Heart right ventricle (tissue), 16 donors: Measurements from ENCODE around the gene NANOS3. TPM values are rescaled to one million over a fixed set of nuclear protein-coding genes. Genes with fewer than 3 reads are reported as not detected.

Experiments
- ATAC-seq, 8 donors: fragments of 200-7000 bp; cut with Tn5 transposase; one replicate each; pipeline ENCODE4 v1.9.1; 2020; ENCODE audit warnings: mild to moderate bottlenecking in 8 of 8, moderate library complexity in 8 of 8, moderate number of reproducible peaks in 1 of 8
- DNase-seq, 2 donors: peaks; one replicate each; pipeline ENCODE4 v3.0.0-alpha.2; 2020
- H3K27ac ChIP-seq, 10 donors: fragments of 200-600 bp; sonication (generic) in 2 of 10; one replicate each; pipeline versions ENCODE4 v1.5.0 to v1.8.0; 2020 to 2022; ENCODE audit warnings: mild to moderate bottlenecking in 3 of 10
- H3K27me3 ChIP-seq, 7 donors: fragments of 200-600 bp; one replicate each; pipeline ENCODE4 v1.8.0; 2021 to 2022; ENCODE audit warnings: mild to moderate bottlenecking in 2 of 7
- H3K36me3 ChIP-seq, 9 donors: fragments of 200-600 bp; sonication (generic) in 1 of 9; one replicate each; pipeline versions ENCODE4 v1.5.0 to v1.8.0; 2020 to 2022; ENCODE audit warnings: mild to moderate bottlenecking in 2 of 9
- H3K4me1 ChIP-seq, 9 donors: fragments of 200-600 bp; sonication (generic) in 1 of 9; one replicate each; pipeline versions ENCODE4 v1.5.0 to v1.8.0; 2020 to 2022; ENCODE audit warnings: mild to moderate bottlenecking in 4 of 9
- H3K4me3 ChIP-seq, 10 donors: fragments of 200-600 bp; sonication (generic) in 2 of 10; one replicate each; pipeline versions ENCODE4 v1.5.0 to v1.8.0; 2020 to 2022; ENCODE audit warnings: mild to moderate bottlenecking in 7 of 10, moderate library complexity in 2 of 10
- H3K9me3 ChIP-seq, 11 donors: fragments of 200-600 bp in 10 of 11; sonication (generic) in 2 of 11; one replicate each; pipeline versions ENCODE4 v1.5.0 to v1.8.0; 2013 to 2022; ENCODE audit warnings: mild to moderate bottlenecking in 2 of 11, control low read depth in 1 of 11, moderate library complexity in 1 of 11
- CTCF ChIP-seq, 9 donors: fragments of 200-600 bp; sonication (generic) in 2 of 9; IDR thresholded peaks; one replicate each; pipeline versions ENCODE4 v1.5.0 to v1.8.0; 2021 to 2022; ENCODE audit warnings: antibody characterized with exemption in 9 of 9, mild to moderate bottlenecking in 5 of 9, moderate library complexity in 1 of 9
- WGBS, 2 donors: extraction: QIAGEN DNeasy Blood & Tissue Kit; methylation state at CpG; one replicate each; pipeline ENCODE4 v1.1.7; 2013; ENCODE audit warnings: inconsistent platforms in 1 of 2; 5-methylcytosine and 5-hydroxymethylcytosine counted together
- intact Hi-C, 10 donors: fragments of 100-400 bp; cut with DNase I; formaldehyde crosslinking; loops; one replicate each; pipeline versions ENCODE4 v1.11.1 to v1.14.2; 2022
- polyA plus RNA-seq, 2 donors: library from polyadenylated mRNA; stranded (reverse); fragments of 200-250 nt; gene quantifications; one replicate each; pipeline ENCODE4 v1.2.3, GENCODE V29; 2013
- total RNA-seq, 10 donors: library from RNA; stranded (reverse); fragmentation: NEBNext Ultra II Directional in 3 of 10; extraction: Animal tissue kit (Norgen Biotek cat#: 25700) in 3 of 10; gene quantifications; one replicate each; pipeline versions ENCODE4 v1.2.1 to v1.2.4, GENCODE V29; 2021 to 2023
- donor health status: Arrhythmogenic right ventricular cardiomyopathy.
- donor health status: ischemic (EF 13 %, LVEDD 7.1; RV severe dilation, severe dysfunction).
- donor health status: healthy with polysubstance abuse.
- donor health status: DM: no; HTN: yes; CAD: no.
- donor health status: DM: no; HTN: no; CAD: no.
- donor health status: ischemic (EF 25% LVEDD 6.9; RV normal size, moderate dysfunction).
- donor health status: ischemic (EF 25% LVEDD 5.7; RV mildly dilated, moderate dysfunction).
- donor health status: healthy.
- donor health status: DM: yes; HTN: yes; CAD: no.
- donor health status: Ischemic cardiomyopathy.
- donor health status: ischemic (EF 35%, LVEDD 5.7; RV mildly dilated, moderate dysfunction).
- donor health status: nonischemic (EF 11% LVEDD 7.7; RV severe dilation, severe dysfunction).
- donor health status: DM: yes; HTN: yes; CAD: no.
- donor health status: PGD.
- donor health status: ischemic (EF 29% LVEDD 5.4; RV normal size, mild dysfunction).
- donor health status: nonischemic (EF 23%, LVEDD 6.1; RV moderate dilation, normal function).

NANOS3 gene
- total and polyA plus RNA-seq, 12 donors: 0.37 to 2.9 (median 0.98) TPM; not detected in 4

GRCh38 chr19:13908674-13909073 is 31.7 kb downstream of the NANOS3 start:
- intact Hi-C loops: no loop called here
- DNase-seq: no peak
- H3K36me3 ChIP-seq: peaks cover 5 to 55% (median 24%) of the 10 kb centered on the region in 9 donors
- H3K4me1 ChIP-seq: peaks cover 0 to 25% (median 16%) of the 10 kb centered on the region in 9 donors
- H3K4me3 ChIP-seq: no peak overlapping the region
- no peaks in the 10 kb centered on the region for H3K9me3 ChIP-seq
- WGBS, 2 donors: 89 to 91% methylated on average over 8 of the region's 8 CpGs
- H3K27ac ChIP-seq: no peak overlapping the region
- ATAC-seq: no peak
- TF ChIP-seq CTCF (IDR thresholded peaks at IDR 0.05): no peak
- H3K27me3 ChIP-seq: no peaks in the 10 kb centered on the region

GRCh38 chr19:13909430-13909829 is 32.5 kb downstream of the NANOS3 start:
- peaks cover 5 to 62% (median 30%) of the 10 kb centered on the region in 9 donors for H3K36me3 ChIP-seq
- H3K4me3 ChIP-seq: no peak overlapping the region
- no peaks in the 10 kb centered on the region for H3K27me3 ChIP-seq
- intact Hi-C loops: no loop called here
- peaks cover 0 to 25% (median 16%) of the 10 kb centered on the region in 9 donors for H3K4me1 ChIP-seq
- no peaks in the 10 kb centered on the region for H3K9me3 ChIP-seq
- 96 to 100% methylated on average over 2 of the region's 2 CpGs for WGBS, 2 donors
- TF ChIP-seq CTCF (IDR thresholded peaks at IDR 0.05): no peak
- ATAC-seq (no peak), DNase-seq (no peak)
- no peak overlapping the region for H3K27ac ChIP-seq

GRCh38 chr19:13913352-13913751 is 36.4 kb downstream of the NANOS3 start:
- 93 to 97% methylated on average over 17 of the region's 17 CpGs for WGBS, 2 donors
- ATAC-seq (no peak), DNase-seq (no peak)
- peaks cover 5 to 100% (median 47%) of the 10 kb centered on the region in 9 donors for H3K36me3 ChIP-seq
- H3K9me3 ChIP-seq: no peaks in the 10 kb centered on the region
- H3K4me3 ChIP-seq: no peak overlapping the region
- no peak for TF ChIP-seq CTCF (IDR thresholded peaks at IDR 0.05)
- intact Hi-C loops: no loop called here
- no peaks in the 10 kb centered on the region for H3K27me3 ChIP-seq
- peaks cover 0 to 21% (median 7%) of the 10 kb centered on the region in 9 donors for H3K4me1 ChIP-seq
- H3K27ac ChIP-seq: no peak overlapping the region

- WGBS, 2 donors: 84 to 87% methylated on average over 3 of the region's 3 CpGs
- Histone ChIP-seq H3K27me3 (no peaks in the 10 kb centered on the region), H3K4me3 (no peak overlapping the region), H3K36me3 (peaks cover 5 to 100% (median 47%) of the 10 kb centered on the region in 9 donors), H3K27ac (no peak overlapping the region), H3K4me1 (peaks cover 0 to 24% (median 7%) of the 10 kb centered on the region in 9 donors), H3K9me3 (no peaks in the 10 kb centered on the region)
- no peak for TF ChIP-seq CTCF (IDR thresholded peaks at IDR 0.05)
- DNase-seq: no peak
- intact Hi-C loops: no loop called here
- ATAC-seq: no peak
Measured at GRCh38 chr19:13914777-13915176, 37.8 kb downstream of the NANOS3 start.
